Thymus (tissue), 11 donors: ENCODE measurements around the gene NRXN3. TPM values are rescaled to one million over a fixed set of nuclear protein-coding genes. Genes with fewer than 3 reads are reported as not detected.

Experiments used
- DNase-seq, 9 donors: peaks; one replicate each; pipeline ENCODE4 v3.0.0-alpha.2; 2013; ENCODE audit warnings: low spot score in 9 of 9, low read depth in 6 of 9, missing footprints in 1 of 9
- H3K27ac ChIP-seq, 2 donors: one replicate each; pipeline ENCODE4 v1.5.1; 2013; ENCODE audit warnings: control low read depth in 1 of 2, low read depth in 1 of 2, low read length in 1 of 2, mild to moderate bottlenecking in 1 of 2, moderate library complexity in 1 of 2
- H3K27me3 ChIP-seq, 2 donors: one replicate each; pipeline ENCODE4 v1.5.1; 2013; ENCODE audit warnings: low read length in 1 of 2; ENCODE audit not compliant: control insufficient read depth in 2 of 2, insufficient read depth in 1 of 2
- H3K36me3 ChIP-seq, 2 donors: one replicate each; pipeline ENCODE4 v1.5.1; 2013; ENCODE audit warnings: low read length in 1 of 2, mild to moderate bottlenecking in 1 of 2, moderate library complexity in 1 of 2; ENCODE audit not compliant: control insufficient read depth in 2 of 2, insufficient read depth in 2 of 2
- H3K4me1 ChIP-seq, 2 donors: one replicate each; pipeline ENCODE4 v1.5.1; 2013; ENCODE audit warnings: low read length in 2 of 2; ENCODE audit not compliant: control insufficient read depth in 2 of 2, insufficient read depth in 2 of 2
- H3K4me3 ChIP-seq, 2 donors: one replicate each; pipeline ENCODE4 v1.5.1; 2013; ENCODE audit warnings: low read length in 2 of 2, control low read depth in 1 of 2, mild to moderate bottlenecking in 1 of 2
- H3K9me3 ChIP-seq, 2 donors: one replicate each; pipeline ENCODE4 v1.5.1; 2013; ENCODE audit warnings: low read length in 1 of 2, mild to moderate bottlenecking in 1 of 2; ENCODE audit not compliant: control insufficient read depth in 2 of 2, insufficient read depth in 1 of 2
- WGBS: extraction: QIAGEN DNeasy Blood & Tissue Kit; methylation state at CpG from one replicate; pipeline ENCODE4 v1.1.7; 2013; 5-methylcytosine and 5-hydroxymethylcytosine counted together
- polyA plus RNA-seq: library from polyadenylated mRNA; stranded (reverse); fragments of 200-250 nt; gene quantifications from one replicate; pipeline ENCODE4 v1.2.3, GENCODE V29; 2013
- total RNA-seq: library from RNA; stranded (reverse); fragments of 120-200 nt; gene quantifications from one replicate; pipeline ENCODE4 v1.2.4, GENCODE V29; 2013
- donor health status: healthy.

NRXN3 gene
- total and polyA plus RNA-seq, 2 donors: 1.5 to 3.7 TPM

GRCh38 chr14:79157369-79157768 lies 987.2 kb downstream of the NRXN3 start:
- Histone ChIP-seq H3K27me3 (no peaks in the 10 kb centered on the region), H3K4me3 (no peak overlapping the region), H3K36me3 (no peaks in the 10 kb centered on the region), H3K27ac (no peak overlapping the region), H3K4me1 (no peaks in the 10 kb centered on the region), H3K9me3 (no peaks in the 10 kb centered on the region)
- DNase-seq: no peak

- 36% methylated on average over 7 of the region's 7 CpGs for WGBS
- DNase-seq: peak in 1 of 9 donors; percentile 1
- H3K27me3 ChIP-seq: no peaks in the 10 kb centered on the region
- no peaks in the 10 kb centered on the region for H3K9me3 ChIP-seq
- H3K27ac ChIP-seq: no peak overlapping the region
- no peak overlapping the region for H3K4me3 ChIP-seq
- no peaks in the 10 kb centered on the region for H3K36me3 ChIP-seq
- no peaks in the 10 kb centered on the region for H3K4me1 ChIP-seq
These were observed 991.4 kb downstream of the NRXN3 start for GRCh38 chr14:79161571-79161970.

GRCh38 chr14:79162833-79163232 lies 992.7 kb downstream of the NRXN3 start:
- Histone ChIP-seq H3K4me1 (no peaks in the 10 kb centered on the region), H3K27me3 (no peaks in the 10 kb centered on the region), H3K4me3 (no peak overlapping the region), H3K27ac (no peak overlapping the region), H3K9me3 (no peaks in the 10 kb centered on the region), H3K36me3 (no peaks in the 10 kb centered on the region)
- DNase-seq: no peak

GRCh38 chr14:79165471-79166090 lies 995.4 kb downstream of the NRXN3 start:
- Histone ChIP-seq H3K27ac (no peak overlapping the region), H3K27me3 (no peaks in the 10 kb centered on the region), H3K9me3 (no peaks in the 10 kb centered on the region), H3K36me3 (no peaks in the 10 kb centered on the region), H3K4me1 (no peaks in the 10 kb centered on the region), H3K4me3 (no peak overlapping the region)
- DNase-seq: no peak
- WGBS: 85% methylated on average over 4 of the region's 4 CpGs

- no peaks in the 10 kb centered on the region for H3K4me1 ChIP-seq
- no peaks in the 10 kb centered on the region for H3K9me3 ChIP-seq
- H3K27ac ChIP-seq: no peak overlapping the region
- 77% methylated on average over 2 of the region's 2 CpGs for WGBS
- DNase-seq: no peak
- no peaks in the 10 kb centered on the region for H3K27me3 ChIP-seq
- no peak overlapping the region for H3K4me3 ChIP-seq
- no peaks in the 10 kb centered on the region for H3K36me3 ChIP-seq
These were observed 996.0 kb downstream of the NRXN3 start for GRCh38 chr14:79166171-79166570.

GRCh38 chr14:79167957-79168356 lies 997.8 kb downstream of the NRXN3 start:
- H3K4me1 ChIP-seq: no peaks in the 10 kb centered on the region
- no peak for DNase-seq
- no peaks in the 10 kb centered on the region for H3K36me3 ChIP-seq
- no peak overlapping the region for H3K27ac ChIP-seq
- H3K9me3 ChIP-seq: no peaks in the 10 kb centered on the region
- no peak overlapping the region for H3K4me3 ChIP-seq
- WGBS: 52% methylated on average over 1 of the region's 1 CpG
- no peaks in the 10 kb centered on the region for H3K27me3 ChIP-seq

- H3K27ac ChIP-seq: no peak overlapping the region
- 40% methylated on average over 5 of the region's 5 CpGs for WGBS
- no peak overlapping the region for H3K4me3 ChIP-seq
- no peak for DNase-seq
- no peaks in the 10 kb centered on the region for H3K4me1 ChIP-seq
- no peaks in the 10 kb centered on the region for H3K27me3 ChIP-seq
- H3K9me3 ChIP-seq: no peaks in the 10 kb centered on the region
- H3K36me3 ChIP-seq: no peaks in the 10 kb centered on the region
These were observed 1005.5 kb downstream of the NRXN3 start for GRCh38 chr14:79175671-79176070.

- DNase-seq: no peak
- WGBS: 88% methylated on average over 4 of the region's 4 CpGs
- Histone ChIP-seq H3K27me3 (no peaks in the 10 kb centered on the region), H3K27ac (no peak overlapping the region), H3K36me3 (no peaks in the 10 kb centered on the region), H3K4me3 (no peak overlapping the region), H3K9me3 (no peaks in the 10 kb centered on the region), H3K4me1 (no peaks in the 10 kb centered on the region)
These were observed 1006.9 kb downstream of the NRXN3 start for GRCh38 chr14:79177106-79177505.

- Histone ChIP-seq H3K4me3 (no peak overlapping the region), H3K27ac (no peak overlapping the region), H3K9me3 (no peaks in the 10 kb centered on the region), H3K27me3 (no peaks in the 10 kb centered on the region), H3K36me3 (no peaks in the 10 kb centered on the region), H3K4me1 (no peaks in the 10 kb centered on the region)
- DNase-seq: no peak
These were observed 1008.5 kb downstream of the NRXN3 start for GRCh38 chr14:79178719-79179118.

GRCh38 chr14:79179985-79180384 lies 1009.8 kb downstream of the NRXN3 start:
- Histone ChIP-seq H3K4me1 (no peaks in the 10 kb centered on the region), H3K9me3 (no peaks in the 10 kb centered on the region), H3K4me3 (no peak overlapping the region), H3K27ac (no peak overlapping the region), H3K27me3 (no peaks in the 10 kb centered on the region), H3K36me3 (no peaks in the 10 kb centered on the region)
- no peak for DNase-seq
- WGBS: 87% methylated on average over 4 of the region's 4 CpGs
